Activated CD8-positive, alpha-beta memory T cell treated with anti-CD3 and anti-CD28 coated beads, Interleukin-2, amount 10 ng/mL, durations not matched to agents 7 days and 5 days (primary cell): ENCODE results near the gene ENKD1. TPM values are rescaled to one million over a fixed set of nuclear protein-coding genes. Genes with fewer than 3 reads are reported as not detected.

Source experiments
- ATAC-seq: fragments of 150-1000 bp; cut with Tn5 transposase; one replicate; pipeline ENCODE4 v1.10.0; 2021; ENCODE audit warnings: moderate library complexity
- CTCF ChIA-PET: fragments of 350-600 bp; sonication (Branson Sonifier 250); formaldehyde crosslinking; loops from one replicate; lab custom pipeline; 2021; ENCODE audit warnings: antibody characterized with exemption; lab: Charles Lee
- DNase-seq: peaks from one replicate; pipeline ENCODE4 v3.0.0-alpha.2; 2020
- H3K27ac Mint-ChIP-seq: one replicate; pipeline ENCODE4 v1.8.0; 2021; ENCODE audit warnings: mild to moderate bottlenecking, mixed read lengths
- H3K27me3 Mint-ChIP-seq: one replicate; pipeline ENCODE4 v1.8.0; 2021; ENCODE audit warnings: mixed read lengths
- H3K36me3 Mint-ChIP-seq: one replicate; pipeline ENCODE4 v1.8.0; 2021; ENCODE audit warnings: mild to moderate bottlenecking, mixed read lengths
- H3K4me1 Mint-ChIP-seq: one replicate; pipeline ENCODE4 v1.8.0; 2021; ENCODE audit warnings: mixed read lengths
- H3K4me3 Mint-ChIP-seq: one replicate; pipeline ENCODE4 v1.8.0; 2021; ENCODE audit warnings: mild to moderate bottlenecking, moderate library complexity, mixed read lengths
- H3K9me3 Mint-ChIP-seq: one replicate; pipeline ENCODE4 v1.8.0; 2022; ENCODE audit warnings: low read depth, mixed read lengths
- total RNA-seq, 2 experiments: library from RNA; stranded (reverse); gene quantifications; one replicate each; pipeline ENCODE4 v1.2.3, GENCODE V29; 2021

Gene ENKD1, protein sequence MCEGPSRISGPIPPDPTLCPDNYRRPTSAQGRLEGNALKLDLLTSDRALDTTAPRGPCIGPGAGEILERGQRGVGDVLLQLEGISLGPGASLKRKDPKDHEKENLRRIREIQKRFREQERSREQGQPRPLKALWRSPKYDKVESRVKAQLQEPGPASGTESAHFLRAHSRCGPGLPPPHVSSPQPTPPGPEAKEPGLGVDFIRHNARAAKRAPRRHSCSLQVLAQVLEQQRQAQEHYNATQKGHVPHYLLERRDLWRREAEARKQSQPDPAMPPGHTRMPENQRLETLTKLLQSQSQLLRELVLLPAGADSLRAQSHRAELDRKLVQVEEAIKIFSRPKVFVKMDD
- total RNA-seq, result 1 to 10 TPM; 6.2 to 8.0 TPM

DNA sequence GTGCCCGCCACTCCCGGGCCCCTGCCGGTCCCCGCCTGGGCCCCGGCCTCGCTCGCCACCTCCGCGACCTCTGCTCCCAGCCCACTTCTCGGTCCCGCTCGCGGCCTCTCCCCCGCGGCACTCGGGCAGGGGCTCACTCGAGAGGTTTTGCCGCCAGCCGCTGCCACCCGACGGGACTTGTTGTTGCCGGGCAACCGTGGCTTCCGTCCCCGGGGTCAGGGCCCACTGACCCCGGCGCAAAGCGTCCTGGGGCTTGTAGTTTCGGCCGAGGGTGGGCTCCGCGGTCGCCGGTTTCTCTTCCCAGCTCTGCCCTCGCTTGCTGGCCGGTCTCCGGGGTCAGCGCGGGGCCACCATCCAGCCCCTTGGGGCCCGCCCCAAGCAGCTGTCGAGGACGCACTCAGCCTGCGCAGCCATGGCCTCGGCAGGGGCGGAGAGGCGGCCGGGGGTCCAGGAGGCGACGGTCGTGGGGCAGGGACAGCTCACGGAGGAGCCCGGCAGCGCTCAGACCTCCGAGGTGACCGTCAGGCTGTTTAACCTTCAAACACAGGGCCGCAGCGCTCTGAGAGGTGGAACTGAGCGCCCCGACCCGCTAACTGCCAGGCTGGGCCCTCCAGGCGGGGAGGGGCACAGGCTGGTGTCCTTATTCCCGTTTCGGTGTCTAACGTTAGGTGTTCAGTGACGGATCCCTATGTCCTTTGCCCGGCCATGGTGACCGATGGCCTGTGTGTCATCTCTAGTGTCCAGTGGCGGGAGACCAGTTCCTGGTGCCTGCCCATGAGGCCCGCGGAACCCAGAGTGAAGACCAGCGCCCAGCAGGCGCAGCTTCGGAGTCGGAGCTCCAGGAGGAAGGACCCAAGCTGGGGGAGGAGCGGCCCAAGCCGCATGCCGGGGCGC lies at the start of gene ENKD1, which contains the start of gene C16orf86:
Gene ENKD1, minus strand, starts transcription at position 192 of the 894 bp plus-strand sequence. CDS start 308 bp downstream, outside the sequence.
Gene C16orf86, plus strand, starts transcription at position 256 of the 894 bp plus-strand sequence. Its CDS starts 157 bp downstream, at position 413.
- CTCF ChIA-PET, result interaction anchor here (0.7 to 17.7 kb wide), 24 partner anchors 8 to 269 kb away, joined by 3 to 199 read pairs (median 4); partner anchors contain the start of genes ATP6V0D1, CARMIL2, CTCF and PSMB10
- no peaks in the 10 kb centered on the region for H3K9me3 Mint-ChIP-seq
- DNase-seq (peak; percentile 89), ATAC-seq (peak; percentile 76)
- H3K4me1 Mint-ChIP-seq, result peaks cover 13% of the 10 kb centered on the region
- H3K27ac Mint-ChIP-seq, result peak within 1 kb of the TSS; percentile 77
- H3K27me3 Mint-ChIP-seq, result no peaks in the 10 kb centered on the region
- H3K36me3 Mint-ChIP-seq, result no peaks in the 10 kb centered on the region
- H3K4me3 Mint-ChIP-seq, result peak within 1 kb of the TSS; percentile 76

DNA sequence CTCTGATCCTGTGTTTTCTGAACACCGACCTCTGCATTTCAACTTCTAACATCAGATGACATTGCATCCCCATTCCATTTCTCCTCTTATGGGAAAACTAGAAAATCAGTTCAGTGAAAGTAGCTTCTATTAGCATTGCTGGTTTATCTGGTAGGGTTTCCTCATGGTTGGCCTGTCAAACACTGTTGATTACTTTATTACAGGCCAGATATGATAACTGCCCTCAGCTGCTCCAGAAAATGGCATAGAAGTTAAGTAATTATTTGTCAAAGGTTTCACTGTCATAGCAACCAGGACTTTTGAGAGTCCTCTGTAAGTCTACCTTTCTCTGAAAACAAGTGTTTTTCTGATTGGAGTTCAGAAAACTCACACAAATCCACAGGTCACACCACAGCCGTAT lies 49.5 kb upstream of the ENKD1 start:
- Mint-ChIP-seq H3K36me3 (peaks cover 3% of the 10 kb centered on the region), H3K27ac (no peak overlapping the region), H3K4me1 (peaks cover 41% of the 10 kb centered on the region), H3K27me3 (no peaks in the 10 kb centered on the region), H3K4me3 (no peak overlapping the region), H3K9me3 (no peaks in the 10 kb centered on the region)
- no peak for DNase-seq
- CTCF ChIA-PET, result interaction anchor here (1.1 to 1.4 kb wide), 3 partner anchors 44 to 85 kb away, joined by 3 to 5 read pairs (median 4); no protein-coding TSS in a partner anchor
- no peak for ATAC-seq

DNA sequence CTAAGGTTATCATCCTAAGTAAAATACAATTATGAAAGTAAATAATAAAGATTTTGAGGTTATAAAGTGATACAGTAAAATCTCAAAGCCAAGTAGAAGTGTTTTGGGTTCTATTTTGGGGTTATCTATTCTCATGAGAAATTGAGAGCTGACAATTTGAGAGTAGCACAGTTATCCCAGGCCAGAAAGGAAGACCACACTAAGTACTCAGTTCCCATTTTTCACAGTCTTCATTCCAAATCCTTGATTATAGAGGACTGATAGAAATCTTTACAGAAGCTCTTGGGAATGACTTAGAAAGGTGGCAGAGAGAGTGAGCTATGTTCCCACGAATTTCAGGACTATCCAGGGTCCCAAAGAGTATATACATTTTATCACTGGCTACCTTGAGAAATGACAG lies 48.0 kb upstream of the ENKD1 start:
- H3K4me3 Mint-ChIP-seq, result no peak overlapping the region
- H3K27me3 Mint-ChIP-seq, result no peaks in the 10 kb centered on the region
- no peak for ATAC-seq
- H3K9me3 Mint-ChIP-seq, result no peaks in the 10 kb centered on the region
- peaks cover 27% of the 10 kb centered on the region for H3K4me1 Mint-ChIP-seq
- CTCF ChIA-PET, result interaction anchor here (0.6 to 1.7 kb wide), 6 partner anchors 10 to 42 kb away, joined by 3 to 4 read pairs (median 4); no protein-coding TSS in a partner anchor
- no peak overlapping the region for H3K27ac Mint-ChIP-seq
- DNase-seq, result no peak
- H3K36me3 Mint-ChIP-seq, result peaks cover 3% of the 10 kb centered on the region

DNA sequence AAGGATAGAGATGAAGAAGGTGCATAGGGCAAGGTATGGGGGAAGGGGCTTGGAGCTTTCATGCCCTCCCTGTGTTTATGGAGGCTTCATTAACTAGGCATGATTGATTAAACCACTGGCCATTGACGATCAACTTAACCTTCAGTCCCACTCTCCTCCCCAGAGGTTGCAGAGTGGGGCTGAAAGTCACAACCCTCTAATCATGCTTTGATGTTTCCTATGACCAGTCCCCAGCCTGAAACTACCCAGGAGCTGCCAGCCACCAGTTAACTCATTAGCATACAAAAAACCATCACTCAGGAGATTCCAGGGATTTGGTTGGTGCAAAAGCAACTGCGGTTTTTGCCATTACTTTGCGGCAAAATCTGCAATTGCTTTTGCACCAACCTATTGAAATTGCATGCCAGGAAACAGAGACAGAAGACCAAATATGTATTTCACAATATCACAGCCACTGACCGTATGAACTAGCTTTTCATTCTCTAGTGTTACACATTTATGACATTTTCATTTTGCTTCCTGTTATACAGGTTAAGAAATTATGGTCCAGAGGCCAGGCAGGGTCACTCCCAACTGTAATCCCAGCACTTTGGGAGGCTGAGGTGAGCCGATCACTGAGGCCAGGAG lies 47.2 kb upstream of the ENKD1 start:
- H3K4me1 Mint-ChIP-seq, result peaks cover 27% of the 10 kb centered on the region
- no peaks in the 10 kb centered on the region for H3K27me3 Mint-ChIP-seq
- no peak overlapping the region for H3K4me3 Mint-ChIP-seq
- H3K36me3 Mint-ChIP-seq, result peaks cover 3% of the 10 kb centered on the region
- CTCF ChIA-PET, result interaction anchor here (0.6 to 1.7 kb wide), 4 partner anchors 9 to 37 kb away, joined by 3 to 4 read pairs (median 4); no protein-coding TSS in a partner anchor
- ATAC-seq (no peak), DNase-seq (no peak)
- H3K27ac Mint-ChIP-seq, result no peak overlapping the region
- no peaks in the 10 kb centered on the region for H3K9me3 Mint-ChIP-seq

DNA sequence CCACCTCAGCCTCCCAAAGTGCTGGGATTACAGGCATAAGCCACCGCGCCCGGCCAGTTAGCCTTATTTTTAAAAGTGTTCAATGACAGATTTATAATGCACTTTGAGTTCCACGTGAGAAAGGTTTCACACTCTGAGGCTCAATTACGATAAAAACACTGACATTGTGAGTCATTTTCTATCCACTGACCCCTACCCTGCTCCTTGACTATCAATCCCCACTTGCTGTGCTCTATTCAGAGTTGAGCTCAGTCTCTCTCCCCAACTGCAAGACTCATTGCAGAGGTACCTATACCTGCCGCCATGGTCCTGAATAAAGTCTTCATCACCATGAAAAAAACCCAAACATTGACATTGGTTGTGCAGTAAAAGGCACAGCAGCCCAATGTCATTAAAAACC lies 44.1 kb upstream of the ENKD1 start:
- ATAC-seq, result no peak
- CTCF ChIA-PET, result interaction anchor here (1.7 kb wide), 1 partner anchor 9 kb away, joined by 7 read pairs; the partner anchor contains the start of gene GFOD2
- H3K4me3 Mint-ChIP-seq, result no peak overlapping the region

DNA sequence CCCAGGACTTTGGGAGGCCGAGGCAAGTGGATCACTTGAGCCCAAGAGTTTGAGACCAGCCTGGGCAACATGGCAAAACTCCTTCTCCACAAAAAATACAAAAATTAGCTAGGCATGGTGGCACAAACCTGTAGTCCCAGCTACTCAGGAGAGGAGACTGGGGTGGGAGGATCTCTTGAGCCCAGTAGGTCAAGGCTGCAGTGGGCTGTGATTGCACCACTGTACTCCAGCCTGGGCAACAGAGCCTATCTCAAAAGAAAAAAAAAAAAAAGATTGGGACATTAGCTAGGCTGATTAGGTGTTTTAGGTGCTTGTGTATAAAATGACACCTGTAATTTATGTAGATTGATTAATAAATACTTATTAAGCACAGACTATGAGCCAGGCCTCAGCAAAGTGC lies 42.5 kb upstream of the ENKD1 start:
- DNase-seq (no peak), ATAC-seq (no peak)
- no peaks in the 10 kb centered on the region for H3K36me3 Mint-ChIP-seq
- no peak overlapping the region for H3K27ac Mint-ChIP-seq
- no peaks in the 10 kb centered on the region for H3K27me3 Mint-ChIP-seq
- H3K9me3 Mint-ChIP-seq, result no peaks in the 10 kb centered on the region
- H3K4me1 Mint-ChIP-seq, result peaks cover 8% of the 10 kb centered on the region
- CTCF ChIA-PET, result interaction anchor here (1.7 kb wide), 1 partner anchor 10 kb away, joined by 7 read pairs; the partner anchor contains the start of gene GFOD2
- H3K4me3 Mint-ChIP-seq, result no peak overlapping the region

More for the DNA sequence above, 44.1 kb upstream of the ENKD1 start:
- no peaks in the 10 kb centered on the region for H3K27me3 Mint-ChIP-seq
- H3K9me3 Mint-ChIP-seq, result no peaks in the 10 kb centered on the region
- no peak overlapping the region for H3K27ac Mint-ChIP-seq
- no peak for DNase-seq
- peaks cover 6% of the 10 kb centered on the region for H3K4me1 Mint-ChIP-seq
- H3K36me3 Mint-ChIP-seq, result no peaks in the 10 kb centered on the region

DNA sequence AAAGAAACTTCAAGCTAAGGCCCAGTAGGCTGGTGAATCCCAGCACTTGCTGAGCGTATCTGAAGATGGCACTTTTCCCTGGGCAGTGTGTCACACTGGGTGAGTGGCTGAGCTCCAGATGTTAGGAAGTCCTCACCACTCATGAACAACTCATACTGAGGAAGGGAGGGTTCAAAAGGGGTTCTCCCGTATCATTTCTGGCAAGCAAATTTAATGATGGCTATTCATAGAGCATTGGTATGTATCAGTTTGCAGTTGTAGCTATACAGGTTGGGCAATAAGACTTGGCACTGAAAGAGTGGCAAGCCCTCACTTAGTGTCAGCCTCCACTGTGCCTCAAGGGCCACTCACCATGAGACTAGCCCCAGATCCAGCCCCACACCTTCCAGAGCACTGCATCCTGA lies 41.8 kb upstream of the ENKD1 start:
- CTCF ChIA-PET, result no interaction called here
- no peaks in the 10 kb centered on the region for H3K9me3 Mint-ChIP-seq
- no peak overlapping the region for H3K4me3 Mint-ChIP-seq
- no peak overlapping the region for H3K27ac Mint-ChIP-seq
- DNase-seq, result no peak
- H3K36me3 Mint-ChIP-seq, result peaks cover 2% of the 10 kb centered on the region
- peaks cover 15% of the 10 kb centered on the region for H3K4me1 Mint-ChIP-seq
- H3K27me3 Mint-ChIP-seq, result no peaks in the 10 kb centered on the region
- no peak for ATAC-seq

DNA sequence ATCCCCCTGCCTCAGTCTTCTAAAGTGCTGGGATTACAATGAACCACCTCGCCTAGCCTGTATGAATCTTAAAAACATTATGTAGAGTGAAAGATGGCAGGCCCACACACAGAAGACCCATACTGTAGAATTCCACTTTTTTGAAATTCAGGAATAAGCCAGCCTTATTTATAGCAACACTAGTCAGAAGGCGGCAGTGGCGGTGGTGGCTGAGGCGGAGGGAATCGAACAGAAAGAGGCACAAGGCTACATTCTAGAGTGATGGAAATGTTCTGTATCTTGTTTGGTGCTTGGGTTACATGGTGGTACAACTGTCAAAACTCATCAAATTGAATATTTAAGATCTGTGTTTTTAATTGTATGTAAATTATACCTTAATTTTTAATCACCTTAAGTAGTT lies 41.2 kb upstream of the ENKD1 start:
- peaks cover 2% of the 10 kb centered on the region for H3K36me3 Mint-ChIP-seq
- no peaks in the 10 kb centered on the region for H3K27me3 Mint-ChIP-seq
- DNase-seq (no peak), ATAC-seq (no peak)
- H3K9me3 Mint-ChIP-seq, result no peaks in the 10 kb centered on the region
- CTCF ChIA-PET, result no interaction called here
- peaks cover 16% of the 10 kb centered on the region for H3K4me1 Mint-ChIP-seq
- no peak overlapping the region for H3K27ac Mint-ChIP-seq
- no peak overlapping the region for H3K4me3 Mint-ChIP-seq

DNA sequence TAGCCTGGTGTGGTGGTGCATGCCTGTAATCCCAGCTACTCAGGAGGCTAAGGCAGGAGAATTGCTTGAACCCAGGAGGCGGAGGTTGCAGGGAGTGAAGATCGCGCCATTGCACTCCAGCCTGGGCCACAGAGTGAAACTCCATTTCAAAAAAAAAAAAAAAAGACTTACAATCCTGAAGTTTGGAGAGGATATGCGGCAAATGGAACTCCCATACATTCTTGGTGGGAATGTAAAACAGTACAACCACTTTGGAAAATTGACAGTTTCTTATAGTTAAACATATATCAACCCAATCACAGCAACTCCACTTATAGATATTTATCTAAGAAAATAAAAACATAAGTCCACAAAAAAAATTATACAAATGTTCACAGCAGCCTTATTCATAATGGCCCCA lies 40.7 kb upstream of the ENKD1 start:
- H3K27ac Mint-ChIP-seq, result no peak overlapping the region

DNA sequence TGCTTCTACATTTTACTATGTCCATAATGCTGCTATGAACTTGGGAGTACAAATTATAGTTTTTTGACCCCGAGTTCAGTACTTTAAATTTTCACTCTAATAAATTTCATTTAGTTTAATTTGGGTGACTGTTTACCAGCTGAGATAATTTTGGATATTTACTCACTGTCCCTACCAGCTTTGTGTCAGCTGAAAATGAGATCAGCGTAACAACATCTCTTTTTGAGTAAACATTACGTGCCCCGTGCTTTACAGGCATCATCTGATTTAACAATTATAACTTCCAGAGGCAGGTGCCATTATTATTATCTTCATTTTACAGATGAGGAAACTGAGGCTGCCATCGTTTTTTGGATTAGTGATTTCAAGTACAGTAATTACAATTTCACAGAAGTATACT lies 37.6 kb upstream of the ENKD1 start:
- Mint-ChIP-seq H3K9me3 (no peaks in the 10 kb centered on the region), H3K36me3 (peaks cover 2% of the 10 kb centered on the region), H3K4me3 (no peak overlapping the region), H3K27me3 (no peaks in the 10 kb centered on the region), H3K4me1 (peaks cover 17% of the 10 kb centered on the region), H3K27ac (peak overlapping the region; percentile 74)
- no peak for ATAC-seq
- CTCF ChIA-PET, result interaction anchor here (1.0 to 1.8 kb wide), 2 partner anchors 11 to 31 kb away, joined by 3 to 4 read pairs; no protein-coding TSS in a partner anchor
- DNase-seq, result no peak

More for the DNA sequence above, 40.7 kb upstream of the ENKD1 start:
- H3K36me3 Mint-ChIP-seq, result peaks cover 2% of the 10 kb centered on the region
- H3K4me3 Mint-ChIP-seq, result no peak overlapping the region
- CTCF ChIA-PET, result no interaction called here
- H3K9me3 Mint-ChIP-seq, result no peaks in the 10 kb centered on the region
- ATAC-seq, result no peak
- DNase-seq, result no peak
- H3K27me3 Mint-ChIP-seq, result no peaks in the 10 kb centered on the region
- peaks cover 17% of the 10 kb centered on the region for H3K4me1 Mint-ChIP-seq

DNA sequence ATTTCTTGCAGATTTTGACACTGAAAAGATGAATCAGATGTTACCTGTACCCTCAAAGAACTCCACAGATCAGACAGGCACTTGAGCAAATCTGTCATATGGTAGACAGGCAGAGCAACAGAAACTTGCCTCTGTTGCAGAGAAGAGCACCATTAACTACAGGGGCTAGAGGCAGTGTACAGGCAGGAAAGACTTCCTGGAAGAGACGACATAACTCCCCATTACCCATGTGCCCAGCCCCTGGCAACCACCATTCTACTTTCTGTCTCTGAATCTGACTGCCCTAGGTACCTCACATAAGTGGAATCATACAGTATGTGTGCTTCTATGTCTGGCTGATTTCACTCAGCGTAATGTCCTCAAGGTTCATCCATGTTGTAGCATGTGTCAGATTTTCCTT lies 37.1 kb upstream of the ENKD1 start:
- peaks cover 5% of the 10 kb centered on the region for H3K36me3 Mint-ChIP-seq
- CTCF ChIA-PET, result no interaction called here
- H3K4me1 Mint-ChIP-seq, result peaks cover 17% of the 10 kb centered on the region
- no peaks in the 10 kb centered on the region for H3K9me3 Mint-ChIP-seq
- peak; percentile 78 for ATAC-seq
- H3K27me3 Mint-ChIP-seq, result no peaks in the 10 kb centered on the region
- no peak overlapping the region for H3K4me3 Mint-ChIP-seq
- peak; percentile 48 for DNase-seq
- peak overlapping the region; percentile 74 for H3K27ac Mint-ChIP-seq

DNA sequence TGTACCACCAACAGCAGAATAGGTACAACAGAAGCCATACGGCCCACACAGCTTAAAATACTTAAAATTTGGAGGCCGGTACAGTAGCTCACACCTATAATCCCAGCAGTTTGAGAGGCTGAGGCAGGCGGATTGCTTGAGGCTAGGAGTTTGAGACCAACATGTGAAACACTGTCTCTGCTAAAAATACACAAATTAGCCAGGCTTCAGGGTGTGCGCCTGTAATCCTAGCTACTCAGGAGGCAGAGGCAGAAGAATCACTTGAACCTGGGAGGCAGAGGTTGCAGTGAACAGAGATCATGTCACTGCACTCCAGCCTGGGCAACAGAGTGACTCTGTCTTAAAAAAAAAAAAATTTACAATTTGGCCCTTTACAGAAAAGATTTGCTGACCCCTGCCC lies 35.6 kb upstream of the ENKD1 start:
- CTCF ChIA-PET, result interaction anchor here (0.7 to 1.0 kb wide), 3 partner anchors 111 to 160 kb away, joined by 3 to 5 read pairs (median 3); no protein-coding TSS in a partner anchor
- H3K4me3 Mint-ChIP-seq, result no peak overlapping the region
- ATAC-seq, result no peak

More for the DNA sequence above, 35.6 kb upstream of the ENKD1 start:
- H3K9me3 Mint-ChIP-seq, result no peaks in the 10 kb centered on the region
- peaks cover 17% of the 10 kb centered on the region for H3K4me1 Mint-ChIP-seq
- H3K27ac Mint-ChIP-seq, result no peak overlapping the region
- no peak for DNase-seq
- no peaks in the 10 kb centered on the region for H3K27me3 Mint-ChIP-seq
- peaks cover 9% of the 10 kb centered on the region for H3K36me3 Mint-ChIP-seq
